GM19395 (cell line): ENCODE results near the gene TMEM139.

Source experiments
- ATAC-seq: cut with Tn5 transposase; IDR thresholded peaks from one replicate; pipeline ENCODE4 v1.9.1; 2021; ENCODE audit warnings: mild to moderate bottlenecking, moderate library complexity; ENCODE audit not compliant: unreplicated experiment

The TMEM139 gene

GRCh38 chr7:143284591-143285469, at the start of gene TMEM139:
TMEM139 (plus strand) TSS chr7:143284958; CDS start chr7:143285958, 1,000 bp downstream.
- ATAC-seq = no peak

- ATAC-seq = no peak
Observed at GRCh38 chr7:143235561-143235960, 49.2 kb upstream of the TMEM139 start.

- no peak for ATAC-seq
Observed at GRCh38 chr7:143236408-143236990, 48.3 kb upstream of the TMEM139 start.

GRCh38 chr7:143237366-143237765, 47.4 kb upstream of the TMEM139 start:
- no peak for ATAC-seq

GRCh38 chr7:143238289-143238980, 46.3 kb upstream of the TMEM139 start:
- no peak for ATAC-seq

GRCh38 chr7:143239813-143240212, 44.9 kb upstream of the TMEM139 start:
- ATAC-seq = no peak

- peak; percentile 99 for ATAC-seq
Observed at GRCh38 chr7:143240291-143241168, 44.2 kb upstream of the TMEM139 start.

- ATAC-seq = no peak
Observed at GRCh38 chr7:143242306-143242705, 42.5 kb upstream of the TMEM139 start.

- no peak for ATAC-seq
Observed at GRCh38 chr7:143243111-143243510, 41.6 kb upstream of the TMEM139 start.

GRCh38 chr7:143243614-143244013, 41.1 kb upstream of the TMEM139 start:
- no peak for ATAC-seq

- ATAC-seq = no peak
Observed at GRCh38 chr7:143244321-143244720, 40.4 kb upstream of the TMEM139 start.

GRCh38 chr7:143245123-143245522, 39.6 kb upstream of the TMEM139 start:
- no peak for ATAC-seq

GRCh38 chr7:143247372-143247771, 37.4 kb upstream of the TMEM139 start:
- ATAC-seq = no peak

- no peak for ATAC-seq
Observed at GRCh38 chr7:143248761-143249354, 35.9 kb upstream of the TMEM139 start.

- ATAC-seq = no peak
Observed at GRCh38 chr7:143250199-143250598, 34.6 kb upstream of the TMEM139 start.

- ATAC-seq = no peak
Observed at GRCh38 chr7:143250822-143251221, 33.9 kb upstream of the TMEM139 start.

- no peak for ATAC-seq
Observed at GRCh38 chr7:143252006-143252405, 32.8 kb upstream of the TMEM139 start.

GRCh38 chr7:143255564-143255963, 29.2 kb upstream of the TMEM139 start:
- ATAC-seq = no peak

- ATAC-seq = no peak
Observed at GRCh38 chr7:143256325-143256724, 28.4 kb upstream of the TMEM139 start.

GRCh38 chr7:143256932-143257331, 27.8 kb upstream of the TMEM139 start:
- ATAC-seq = peak; percentile 87
